Keratinocyte (primary cell): Measurements from ENCODE around the gene EIF2D.

ENCODE experiments used
- EZH2 ChIP-seq: IDR thresholded peaks from one replicate; pipeline ENCODE4 v1.6.1; 2012; ENCODE audit warnings: inconsistent platforms, mild to moderate bottlenecking, low read length, moderate library complexity
- TF ChIP-seq, protein P1 (sequence below), 3 experiments: IDR thresholded peaks in 1 of 3; conservative IDR thresholded peaks in 1 of 3; optimal IDR thresholded peaks in 1 of 3; 2 replicates in 2 of 3; 3 replicates in 1 of 3; pipeline versions ENCODE3 to v1.5.1; 2011; ENCODE audit warnings: low read length in 3 of 3, mild to moderate bottlenecking in 3 of 3, moderate library complexity in 2 of 3, control low read depth in 1 of 3, inconsistent platforms in 1 of 3; ENCODE audit not compliant: insufficient read depth in 2 of 3; ENCODE audit errors: extremely low read depth in 1 of 3

GRCh38 chr1:206545351-206545750, 66.9 kb downstream of the EIF2D start:
- TF ChIP-seq, protein P1, sequence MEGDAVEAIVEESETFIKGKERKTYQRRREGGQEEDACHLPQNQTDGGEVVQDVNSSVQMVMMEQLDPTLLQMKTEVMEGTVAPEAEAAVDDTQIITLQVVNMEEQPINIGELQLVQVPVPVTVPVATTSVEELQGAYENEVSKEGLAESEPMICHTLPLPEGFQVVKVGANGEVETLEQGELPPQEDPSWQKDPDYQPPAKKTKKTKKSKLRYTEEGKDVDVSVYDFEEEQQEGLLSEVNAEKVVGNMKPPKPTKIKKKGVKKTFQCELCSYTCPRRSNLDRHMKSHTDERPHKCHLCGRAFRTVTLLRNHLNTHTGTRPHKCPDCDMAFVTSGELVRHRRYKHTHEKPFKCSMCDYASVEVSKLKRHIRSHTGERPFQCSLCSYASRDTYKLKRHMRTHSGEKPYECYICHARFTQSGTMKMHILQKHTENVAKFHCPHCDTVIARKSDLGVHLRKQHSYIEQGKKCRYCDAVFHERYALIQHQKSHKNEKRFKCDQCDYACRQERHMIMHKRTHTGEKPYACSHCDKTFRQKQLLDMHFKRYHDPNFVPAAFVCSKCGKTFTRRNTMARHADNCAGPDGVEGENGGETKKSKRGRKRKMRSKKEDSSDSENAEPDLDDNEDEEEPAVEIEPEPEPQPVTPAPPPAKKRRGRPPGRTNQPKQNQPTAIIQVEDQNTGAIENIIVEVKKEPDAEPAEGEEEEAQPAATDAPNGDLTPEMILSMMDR (optimal IDR thresholded peaks at IDR 0.05 in 1 of 3, IDR thresholded peaks at IDR 0.05 in 1 of 3, conservative IDR thresholded peaks at IDR 0.05 in 1 of 3; ENCODE audit: extremely low read depth in 1 of 3, insufficient read depth in 2 of 3, low read length in 3 of 3), result no peak
- no peak for TF ChIP-seq EZH2
